GM23338 (cell line): ENCODE results near the gene DDX56. TPM values are rescaled to one million over a fixed set of nuclear protein-coding genes. Genes with fewer than 3 reads are reported as not detected.
"Not testable (repeated sequence)": the region's sequence is repeated elsewhere in the genome, so short reads cannot be mapped to it uniquely, and the experiment has no call there.

Experiments used
- ATAC-seq: fragments of 200-7000 bp; cut with Tn5 transposase; 3 replicates; pipeline ENCODE4 v1.9.1; 2020
- DNase-seq: peaks from one replicate; pipeline ENCODE4 v3.0.0-alpha.2; 2015; ENCODE audit warnings: low spot score
- H2AFZ ChIP-seq: fragments of 200-600 bp; sonication (generic); 2 replicates; pipeline ENCODE4 v1.8.0; 2016; ENCODE audit warnings: antibody characterized with exemption, mild to moderate bottlenecking, moderate library complexity
- H3F3A ChIP-seq: fragments of 200-600 bp; sonication (generic); replicated peaks from 2 replicates; pipeline ENCODE4 v1.8.0; 2017; ENCODE audit warnings: antibody characterized with exemption, mixed run types, low read depth
- H3K27ac ChIP-seq: fragments of 200-600 bp; sonication (generic); 2 replicates; pipeline ENCODE4 v1.6.1; 2016; ENCODE audit warnings: low read depth
- H3K27me3 ChIP-seq: fragments of 200-600 bp; sonication (generic); 2 replicates; pipeline ENCODE4 v1.8.0; 2016; ENCODE audit warnings: mild to moderate bottlenecking, mixed run types, moderate library complexity; ENCODE audit not compliant: insufficient read depth
- H3K36me3 ChIP-seq: fragments of 200-600 bp; sonication (generic); 2 replicates; pipeline ENCODE4 v1.8.0; 2016; ENCODE audit warnings: mild to moderate bottlenecking; ENCODE audit not compliant: insufficient read depth
- H3K4me1 ChIP-seq: fragments of 200-600 bp; sonication (generic); 2 replicates; pipeline ENCODE4 v1.8.0; 2016; ENCODE audit warnings: mild to moderate bottlenecking, moderate library complexity; ENCODE audit not compliant: insufficient read depth
- H3K4me2 ChIP-seq: fragments of 200-600 bp; sonication (generic); 2 replicates; pipeline ENCODE4 v1.7.1; 2017; ENCODE audit warnings: mixed run types
- H3K4me3 ChIP-seq: fragments of 200-600 bp; sonication (generic); 2 replicates; pipeline ENCODE4 v1.6.1; 2016; ENCODE audit warnings: mixed run types
- H3K79me2 ChIP-seq: fragments of 200-600 bp; sonication (generic); replicated peaks from 2 replicates; pipeline ENCODE4 v1.8.0; 2017; ENCODE audit warnings: mild to moderate bottlenecking; ENCODE audit not compliant: insufficient read depth
- H3K9me2 ChIP-seq: fragments of 200-600 bp; sonication (generic); 2 replicates; pipeline ENCODE4 v1.8.0; 2017; ENCODE audit not compliant: insufficient read depth
- H4K20me1 ChIP-seq: fragments of 200-600 bp; sonication (generic); replicated peaks from 2 replicates; pipeline ENCODE4 v1.8.0; 2017; ENCODE audit warnings: mild to moderate bottlenecking; ENCODE audit not compliant: insufficient read depth
- H3K27ac Mint-ChIP-seq: 2 replicates; pipeline ENCODE4 v1.8.0; 2020; ENCODE audit warnings: inconsistent platforms, mild to moderate bottlenecking, moderate library complexity, mixed read lengths
- H3K27me3 Mint-ChIP-seq: 3 replicates; pipeline ENCODE4 v1.8.0; 2022; ENCODE audit warnings: low read depth, mild to moderate bottlenecking, moderate library complexity, mixed read lengths, inconsistent platforms; ENCODE audit not compliant: insufficient read depth, poor library complexity
- H3K36me3 Mint-ChIP-seq: 3 replicates; pipeline ENCODE4 v1.8.0; 2021; ENCODE audit warnings: low read depth, mild to moderate bottlenecking, inconsistent platforms, moderate library complexity, mixed read lengths
- H3K4me1 Mint-ChIP-seq: 3 replicates; pipeline ENCODE4 v1.8.0; 2020; ENCODE audit warnings: mild to moderate bottlenecking, inconsistent platforms, mixed read lengths
- H3K4me3 Mint-ChIP-seq: 3 replicates; pipeline ENCODE4 v1.8.0; 2021; ENCODE audit warnings: moderate library complexity, mild to moderate bottlenecking, inconsistent platforms, mixed read lengths
- H3K9me3 Mint-ChIP-seq: 3 replicates; pipeline ENCODE4 v1.8.0; 2020; ENCODE audit warnings: moderate library complexity, mild to moderate bottlenecking, inconsistent platforms, mixed read lengths
- JUNB ChIP-seq: IDR thresholded peaks from one replicate; pipeline ENCODE4 v1.6.1; 2016; ENCODE audit warnings: antibody characterized with exemption; ENCODE audit not compliant: unreplicated experiment
- NANOG ChIP-seq: IDR thresholded peaks from 2 replicates; pipeline ENCODE4 v1.6.1; 2016; ENCODE audit warnings: antibody characterized with exemption, borderline replicate concordance
- POLR2AphosphoS5 ChIP-seq: IDR thresholded peaks from 2 replicates; pipeline ENCODE4 v1.6.1; 2016; ENCODE audit warnings: antibody characterized with exemption, low read depth
- ZNF114 ChIP-seq: fragments of 250-450 bp; sonication (Bioruptor Pico); IDR thresholded peaks from 2 replicates; pipeline ENCODE4 v1.5.0; 2020; ENCODE audit warnings: mild to moderate bottlenecking, moderate library complexity
- ZNF462 ChIP-seq: fragments of 250-450 bp; sonication (Bioruptor Pico); IDR thresholded peaks from 2 replicates; pipeline ENCODE4 v1.5.0; 2020; ENCODE audit warnings: mild to moderate bottlenecking, moderate library complexity
- polyA plus RNA-seq: library from polyadenylated mRNA; unstranded; fragments of >200 nt; fragmentation: Nextera tagmentation; extraction: Ambion mirVana; gene quantifications from 2 replicates; pipeline ENCODE4 v1.2.1, GENCODE V29; 2016
- total RNA-seq: library from RNA; depleted of rRNA; stranded (reverse); fragments of >200 nt; shearing (Covaris generic); gene quantifications from 2 replicates; pipeline ENCODE4 v1.2.3, GENCODE V29; 2014

DDX56 gene
- total and polyA plus RNA-seq, 2 experiments from 2014 or later, result 44.1 to 72.3 TPM

GRCh38 chr7:44563171-44563679, 10.5 kb downstream of the DDX56 start:
- ATAC-seq, result no peak
- Mint-ChIP-seq H3K4me3 (no peak overlapping the region), H3K27ac (no peak overlapping the region), H3K36me3 (peaks cover 46% of the 10 kb centered on the region), H3K4me1 (peaks cover 5% of the 10 kb centered on the region), H3K27me3 (peaks cover 15% of the 10 kb centered on the region), H3K9me3 (no peaks in the 10 kb centered on the region; the same call in 2 of the 3 replicates)
- no peak for DNase-seq
- H3K4me1 ChIP-seq, result no peaks in the 10 kb centered on the region
- TF ChIP-seq ZNF114 (CRISPR knock-in tag) (no peak), POLR2AphosphoS5 (0 out of 2 replicates have a peak, but pooled peaks have one; percentile 22)
- H3F3A ChIP-seq, result peaks cover 10% of the 10 kb centered on the region; the same call in 1 of the 2 replicates
- H3K27me3 ChIP-seq, result no peaks in the 10 kb centered on the region
- H4K20me1 ChIP-seq, result no peaks in the 10 kb centered on the region
- no peak overlapping the region for H3K4me3 ChIP-seq
- H3K36me3 ChIP-seq, result peaks cover 15% of the 10 kb centered on the region; the same call in 1 of the 2 replicates
- 0 out of 2 replicates have a peak overlapping the region, but pooled peaks have one; percentile 19 for H3K27ac ChIP-seq
- no peak overlapping the region for H3K4me2 ChIP-seq
- H3K9me2 ChIP-seq, result no peaks in the 10 kb centered on the region
- H2AFZ ChIP-seq, result no peak overlapping the region
- H3K79me2 ChIP-seq, result no peaks in the 10 kb centered on the region

DNA sequence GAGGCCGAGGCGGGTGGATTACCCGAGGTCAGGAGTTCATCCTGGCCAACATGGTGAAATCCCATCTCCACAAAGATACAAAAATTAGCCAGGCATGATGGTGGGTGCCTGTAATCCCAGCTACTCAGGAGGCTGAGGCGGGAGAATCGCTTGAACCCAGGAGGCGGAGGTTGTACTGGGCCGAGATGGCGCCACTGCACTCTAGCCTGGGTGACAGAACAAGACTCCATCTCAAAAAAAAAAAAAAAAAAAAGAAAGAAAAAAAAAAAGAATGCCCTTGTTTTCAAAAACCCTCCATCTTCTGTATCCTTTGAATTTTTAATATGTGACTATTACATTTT, 11.1 kb downstream of the DDX56 start:
- H3K4me2 ChIP-seq, H2AFZ ChIP-seq, H3K27ac Mint-ChIP-seq, H3K9me2 ChIP-seq, H3K9me3 Mint-ChIP-seq, H3K4me3 Mint-ChIP-seq, DNase-seq, H3K4me1 ChIP-seq, H3K4me1 Mint-ChIP-seq, ATAC-seq, H3K4me3 ChIP-seq, H4K20me1 ChIP-seq, H3F3A ChIP-seq, H3K36me3 ChIP-seq, H3K79me2 ChIP-seq, H3K27me3 ChIP-seq, H3K27ac ChIP-seq: not testable (repeated sequence)
- Mint-ChIP-seq H3K36me3 (peaks cover 40% of the 10 kb centered on the region), H3K27me3 (peaks cover 15% of the 10 kb centered on the region)

DNA sequence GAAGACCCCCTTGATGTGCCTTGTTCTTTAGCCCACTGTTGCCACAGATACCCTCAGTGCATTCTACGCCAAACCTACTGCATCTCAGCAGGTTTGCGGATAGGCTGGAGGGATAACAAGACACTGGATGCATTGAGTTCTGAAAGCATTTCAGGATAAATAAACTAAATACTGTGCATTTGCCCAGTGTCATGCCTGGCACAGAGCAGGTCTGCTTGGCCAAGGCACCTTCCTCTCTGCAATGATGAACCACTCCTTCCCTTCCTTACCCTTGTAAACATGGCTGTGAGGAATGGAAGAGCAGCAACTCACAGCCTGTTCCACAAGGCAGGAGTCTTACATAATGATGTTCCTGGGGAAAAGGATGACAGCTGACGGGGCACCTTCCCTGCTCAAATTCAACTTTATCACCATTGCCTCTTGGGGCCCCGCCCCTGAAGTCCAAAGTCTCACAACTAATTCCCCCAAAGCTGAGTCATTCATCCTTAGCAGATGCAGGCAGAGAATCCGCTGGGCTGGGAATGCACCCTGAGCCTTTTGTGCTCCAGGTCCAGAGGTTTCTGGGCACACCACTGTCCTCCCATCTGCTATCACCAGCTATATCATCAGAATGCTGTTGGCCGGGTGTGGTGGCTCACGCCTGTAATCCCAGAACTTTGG, 11.6 kb downstream of the DDX56 start:
- Histone ChIP-seq H3K36me3 (peaks cover 10% of the 10 kb centered on the region; the same call in 1 of the 2 replicates), H3K4me2 (no peak overlapping the region), H2AFZ (no peak overlapping the region), H3K79me2 (no peaks in the 10 kb centered on the region), H3K4me3 (no peak overlapping the region), H3F3A (peaks cover 6% of the 10 kb centered on the region; the same call in 1 of the 2 replicates), H3K27ac (no peak overlapping the region), H3K4me1 (no peaks in the 10 kb centered on the region), H4K20me1 (no peaks in the 10 kb centered on the region), H3K9me2 (no peaks in the 10 kb centered on the region), H3K27me3 (no peaks in the 10 kb centered on the region)
- TF ChIP-seq JUNB, result no peak
- H3K4me1 Mint-ChIP-seq, result peaks cover 5% of the 10 kb centered on the region; the same call in 2 of the 3 replicates
- no peaks in the 10 kb centered on the region; the same call in 2 of the 3 replicates for H3K9me3 Mint-ChIP-seq
- peak; percentile 13 for ATAC-seq
- peaks cover 35% of the 10 kb centered on the region for H3K36me3 Mint-ChIP-seq
- H3K27ac Mint-ChIP-seq, result peak overlapping the region; percentile 43; the same call in 1 of the 2 replicates
- H3K27me3 Mint-ChIP-seq, result peaks cover 15% of the 10 kb centered on the region
- no peak overlapping the region for H3K4me3 Mint-ChIP-seq
- peak; percentile 43 for DNase-seq

- no peak for DNase-seq
- TF ChIP-seq ZNF462, result no peak
- no peak for TF ChIP-seq NANOG
These were observed 12.2 kb downstream of the DDX56 start for GRCh38 chr7:44561481-44561880.

More at GRCh38 chr7:44561481-44561880, 12.2 kb downstream of the DDX56 start:
- no peak overlapping the region for H3K27ac ChIP-seq
- no peaks in the 10 kb centered on the region for H3K9me2 ChIP-seq
- H3K4me1 ChIP-seq, result no peaks in the 10 kb centered on the region
- peaks cover 5% of the 10 kb centered on the region; the same call in 2 of the 3 replicates for H3K4me1 Mint-ChIP-seq
- H3K9me3 Mint-ChIP-seq, result no peaks in the 10 kb centered on the region; the same call in 2 of the 3 replicates
- no peak overlapping the region for H2AFZ ChIP-seq
- no peak overlapping the region for H3K4me3 ChIP-seq
- H3K4me2 ChIP-seq, result no peak overlapping the region
- peaks cover 5% of the 10 kb centered on the region; the same call in 1 of the 2 replicates for H3F3A ChIP-seq
- ATAC-seq, result no peak
- H3K27ac Mint-ChIP-seq, result no peak overlapping the region
- H4K20me1 ChIP-seq, result no peaks in the 10 kb centered on the region
- H3K36me3 ChIP-seq, result peaks cover 10% of the 10 kb centered on the region; the same call in 1 of the 2 replicates
- no peaks in the 10 kb centered on the region for H3K79me2 ChIP-seq
- H3K27me3 Mint-ChIP-seq, result peaks cover 15% of the 10 kb centered on the region
- H3K36me3 Mint-ChIP-seq, result peaks cover 29% of the 10 kb centered on the region
- no peaks in the 10 kb centered on the region for H3K27me3 ChIP-seq
- no peak overlapping the region for H3K4me3 Mint-ChIP-seq
